Thyroid gland (tissue), 4 donors: ENCODE data around the gene UBE2A.

Experiments used
- POLR2A ChIP-seq, 2 donors: fragments of 450-650 bp; IDR thresholded peaks; one replicate each; pipeline ENCODE4 v1.6.1; 2017; ENCODE audit warnings: antibody characterized with exemption in 2 of 2, mild to moderate bottlenecking in 2 of 2, moderate library complexity in 1 of 2
- TF ChIP-seq, protein P1 (sequence below), 6 experiments: fragments of 200-600 bp in 3 of 6; fragments of 450-650 bp in 3 of 6; sonication (generic) in 3 of 6; IDR thresholded peaks; one replicate each; pipeline ENCODE4 v1.5.1; 2016 to 2019; ENCODE audit warnings: antibody characterized with exemption in 6 of 6, mild to moderate bottlenecking in 2 of 6, inconsistent platforms in 1 of 6, moderate library complexity in 1 of 6

DNA sequence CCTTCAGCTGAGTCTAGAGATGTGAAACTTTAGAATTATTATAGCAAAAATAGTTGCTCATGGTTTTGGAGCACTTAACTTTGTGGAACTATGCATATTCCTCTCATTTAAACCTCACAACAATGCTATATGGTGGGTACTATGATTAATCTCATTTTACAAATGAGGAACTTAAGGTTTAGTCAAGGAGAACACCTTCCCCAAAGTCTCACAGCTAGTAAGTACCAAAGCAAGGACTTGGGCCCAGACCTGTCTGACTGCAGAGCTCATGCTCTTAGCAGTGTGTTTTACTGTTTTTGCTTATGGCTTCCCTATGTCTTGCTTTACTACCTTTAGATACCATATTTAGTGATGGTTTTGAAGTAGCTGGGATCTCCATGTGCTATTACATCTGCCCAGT lies 5.1 kb downstream of the UBE2A start:
- TF ChIP-seq, protein P1, sequence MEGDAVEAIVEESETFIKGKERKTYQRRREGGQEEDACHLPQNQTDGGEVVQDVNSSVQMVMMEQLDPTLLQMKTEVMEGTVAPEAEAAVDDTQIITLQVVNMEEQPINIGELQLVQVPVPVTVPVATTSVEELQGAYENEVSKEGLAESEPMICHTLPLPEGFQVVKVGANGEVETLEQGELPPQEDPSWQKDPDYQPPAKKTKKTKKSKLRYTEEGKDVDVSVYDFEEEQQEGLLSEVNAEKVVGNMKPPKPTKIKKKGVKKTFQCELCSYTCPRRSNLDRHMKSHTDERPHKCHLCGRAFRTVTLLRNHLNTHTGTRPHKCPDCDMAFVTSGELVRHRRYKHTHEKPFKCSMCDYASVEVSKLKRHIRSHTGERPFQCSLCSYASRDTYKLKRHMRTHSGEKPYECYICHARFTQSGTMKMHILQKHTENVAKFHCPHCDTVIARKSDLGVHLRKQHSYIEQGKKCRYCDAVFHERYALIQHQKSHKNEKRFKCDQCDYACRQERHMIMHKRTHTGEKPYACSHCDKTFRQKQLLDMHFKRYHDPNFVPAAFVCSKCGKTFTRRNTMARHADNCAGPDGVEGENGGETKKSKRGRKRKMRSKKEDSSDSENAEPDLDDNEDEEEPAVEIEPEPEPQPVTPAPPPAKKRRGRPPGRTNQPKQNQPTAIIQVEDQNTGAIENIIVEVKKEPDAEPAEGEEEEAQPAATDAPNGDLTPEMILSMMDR (IDR thresholded peaks at IDR 0.05) = no peak
- TF ChIP-seq POLR2A (IDR thresholded peaks at IDR 0.05) = no peak
